Fibroblast of skin of right biceps (primary cell): ENCODE data around the gene FLOT2.
"Not testable (repeated sequence)": the region's sequence is repeated elsewhere in the genome, so short reads cannot be mapped to it uniquely, and the experiment has no call there.

Experiments
- DNase-seq: peaks from one replicate; pipeline ENCODE4 v3.0.0-alpha.2; 2013

The FLOT2 gene, protein sequence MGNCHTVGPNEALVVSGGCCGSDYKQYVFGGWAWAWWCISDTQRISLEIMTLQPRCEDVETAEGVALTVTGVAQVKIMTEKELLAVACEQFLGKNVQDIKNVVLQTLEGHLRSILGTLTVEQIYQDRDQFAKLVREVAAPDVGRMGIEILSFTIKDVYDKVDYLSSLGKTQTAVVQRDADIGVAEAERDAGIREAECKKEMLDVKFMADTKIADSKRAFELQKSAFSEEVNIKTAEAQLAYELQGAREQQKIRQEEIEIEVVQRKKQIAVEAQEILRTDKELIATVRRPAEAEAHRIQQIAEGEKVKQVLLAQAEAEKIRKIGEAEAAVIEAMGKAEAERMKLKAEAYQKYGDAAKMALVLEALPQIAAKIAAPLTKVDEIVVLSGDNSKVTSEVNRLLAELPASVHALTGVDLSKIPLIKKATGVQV

GRCh38 chr17:28896884-28897768 lies at the start of gene FLOT2:
TSS of gene FLOT2 (minus strand) at chr17:28897733. CDS start at chr17:28897574, 159 bp downstream.
- peak; percentile 32 for DNase-seq

- peak; percentile 84 for DNase-seq
These were observed 48.7 kb upstream of the FLOT2 start for GRCh38 chr17:28946239-28946638.

- peak; percentile 65 for DNase-seq
These were observed 47.6 kb upstream of the FLOT2 start for GRCh38 chr17:28944862-28945741.

DNA sequence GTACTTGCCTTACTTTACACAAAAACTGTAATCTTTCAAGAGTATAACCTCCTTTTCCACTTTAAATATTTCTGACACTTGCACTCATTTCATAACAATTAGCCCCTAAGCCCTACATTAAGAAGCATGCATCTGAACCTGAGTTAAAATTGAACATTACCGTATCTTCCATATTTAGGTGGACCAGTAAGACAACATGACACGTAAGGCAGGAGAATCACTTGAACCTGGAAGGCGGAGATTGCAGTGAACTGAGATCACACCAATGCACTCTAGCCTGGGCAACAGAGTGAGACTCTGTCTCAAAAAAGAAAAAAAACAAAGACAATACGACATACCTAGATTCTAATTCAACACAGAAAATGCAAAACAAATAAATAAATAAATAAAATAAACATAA lies 46.8 kb upstream of the FLOT2 start:
- DNase-seq: no peak

GRCh38 chr17:28942925-28943324 lies 45.4 kb upstream of the FLOT2 start:
- no peak for DNase-seq

- no peak for DNase-seq
These were observed 43.7 kb upstream of the FLOT2 start for GRCh38 chr17:28941251-28941650.

- no peak for DNase-seq
These were observed 43.1 kb upstream of the FLOT2 start for GRCh38 chr17:28940675-28941074.

DNA sequence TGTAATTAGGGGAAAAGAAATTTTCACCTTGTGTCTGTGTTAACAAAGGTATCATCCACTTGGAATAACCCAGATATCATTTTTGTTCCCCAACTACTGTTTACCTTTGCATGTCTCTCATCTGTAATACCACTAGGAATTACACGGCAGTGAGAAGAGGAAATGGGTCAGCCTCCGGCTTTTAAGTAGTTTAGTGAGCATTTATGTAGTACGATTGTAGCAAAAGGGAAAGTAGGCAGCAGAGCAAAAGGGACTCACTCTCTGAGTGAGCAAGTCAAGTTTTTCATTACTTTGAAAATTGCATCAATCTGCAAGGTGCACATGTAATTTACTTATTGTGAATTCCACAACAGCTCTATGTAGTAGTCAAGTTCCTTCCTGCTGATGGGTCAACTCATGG lies 42.6 kb upstream of the FLOT2 start:
- no peak for DNase-seq

DNA sequence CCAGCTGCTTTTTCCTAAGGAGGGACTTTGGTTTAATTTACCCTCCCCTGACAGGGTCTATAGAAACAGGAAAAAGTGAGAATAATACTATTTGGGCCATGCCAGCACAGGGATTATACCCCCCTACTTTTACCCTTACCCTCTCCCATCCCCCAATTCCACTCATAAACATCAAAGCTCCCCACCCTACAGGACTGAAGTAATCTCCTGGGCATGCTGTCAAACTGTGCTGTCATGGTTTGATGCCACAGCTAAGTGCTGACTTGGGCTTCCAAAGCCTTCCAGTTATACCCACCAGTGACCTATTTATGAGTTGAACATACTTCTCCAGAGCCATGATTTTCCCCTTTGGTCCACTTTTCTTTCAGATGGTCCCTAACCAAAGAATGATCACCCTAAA lies 41.0 kb upstream of the FLOT2 start:
- DNase-seq: no peak

GRCh38 chr17:28937044-28937729 lies 39.7 kb upstream of the FLOT2 start:
- DNase-seq: no peak

GRCh38 chr17:28935744-28936460 lies 38.4 kb upstream of the FLOT2 start:
- DNase-seq: no peak

DNA sequence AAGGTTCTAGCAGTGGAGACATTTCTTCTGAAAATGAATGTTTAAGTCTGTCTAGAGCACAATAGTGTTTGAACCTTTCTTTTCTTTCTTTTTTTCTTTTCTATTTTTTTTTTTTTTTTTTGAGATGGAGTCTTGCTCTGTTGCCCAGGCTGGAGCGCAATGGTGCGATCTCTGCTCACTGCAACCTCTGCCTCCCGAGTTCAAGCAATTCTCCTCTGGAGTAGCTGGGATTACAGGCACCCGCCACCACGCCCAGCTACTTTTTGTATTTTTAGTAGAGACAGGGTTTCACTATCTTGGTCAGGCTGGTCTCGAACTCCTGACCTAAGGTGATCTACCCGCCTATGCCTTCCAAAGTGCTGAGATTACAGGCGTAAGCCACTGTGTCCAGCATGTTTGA lies 37.0 kb upstream of the FLOT2 start:
- DNase-seq: not testable (repeated sequence)

- DNase-seq: no peak
These were observed 32.3 kb upstream of the FLOT2 start for GRCh38 chr17:28929787-28930186.

- peak; percentile 38 for DNase-seq
These were observed 30.5 kb upstream of the FLOT2 start for GRCh38 chr17:28928061-28928460.

- DNase-seq: no peak
These were observed 29.3 kb upstream of the FLOT2 start for GRCh38 chr17:28926786-28927185.

DNA sequence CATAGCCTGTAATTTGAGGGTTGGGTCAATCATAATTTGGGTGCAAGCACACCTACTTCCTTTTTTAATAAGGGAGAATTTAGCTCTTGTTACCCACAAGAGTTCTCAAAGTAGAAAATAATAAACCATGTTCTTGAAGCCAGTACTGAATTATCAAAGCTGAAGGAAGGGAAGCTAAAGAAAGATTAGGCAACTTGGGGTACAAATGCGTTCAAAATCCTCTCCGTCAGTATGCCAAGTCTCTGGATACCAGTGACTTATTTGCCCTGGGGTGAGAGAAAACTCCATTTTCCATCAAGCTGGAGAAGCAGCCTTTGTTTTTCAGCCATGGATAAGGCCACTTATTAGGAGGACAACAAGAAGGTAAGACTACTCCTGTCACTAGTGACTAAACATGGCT lies 28.8 kb upstream of the FLOT2 start:
- DNase-seq: no peak

GRCh38 chr17:28925912-28926365 lies 28.4 kb upstream of the FLOT2 start:
- DNase-seq: peak; percentile 85

GRCh38 chr17:28920201-28920600 lies 22.7 kb upstream of the FLOT2 start:
- DNase-seq: no peak

DNA sequence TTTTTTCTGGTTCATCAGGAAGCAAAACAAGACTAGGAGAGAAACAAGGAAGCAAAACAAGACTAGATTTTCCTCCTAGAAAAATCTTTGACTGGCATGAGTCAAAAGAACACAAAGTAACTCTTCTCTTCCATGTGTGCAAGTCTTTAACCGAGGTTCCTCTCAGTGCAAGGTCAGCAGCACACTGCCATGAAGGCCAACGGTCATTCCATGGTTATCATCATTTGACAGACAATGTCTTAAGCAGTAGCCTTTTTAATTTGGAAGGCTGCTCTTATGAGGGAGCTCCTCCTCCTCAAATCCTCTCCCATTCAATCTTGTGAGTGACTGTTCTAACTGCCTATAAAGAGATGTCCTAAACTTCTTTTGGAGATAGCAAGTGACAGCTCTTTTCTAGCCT lies 20.8 kb upstream of the FLOT2 start:
- DNase-seq: no peak

GRCh38 chr17:28917465-28917864 lies 19.9 kb upstream of the FLOT2 start:
- no peak for DNase-seq

GRCh38 chr17:28917029-28917428 lies 19.5 kb upstream of the FLOT2 start:
- no peak for DNase-seq
